HG02571 (cell line): Measurements from ENCODE around the gene B3GNT7.
"Not testable (repeated sequence)": the region's sequence is repeated elsewhere in the genome, so short reads cannot be mapped to it uniquely, and the experiment has no call there.

Experiments
- ATAC-seq: cut with Tn5 transposase; IDR thresholded peaks from one replicate; pipeline ENCODE4 v1.9.1; 2021; ENCODE audit warnings: mild to moderate bottlenecking, moderate library complexity; ENCODE audit not compliant: unreplicated experiment

Gene B3GNT7

GRCh38 chr2:231364961-231365810 is 30.3 kb upstream of the B3GNT7 start:
- ATAC-seq: no peak

- no peak for ATAC-seq
These were observed 28.3 kb upstream of the B3GNT7 start for GRCh38 chr2:231367178-231367577.

- no peak for ATAC-seq
These were observed 25.7 kb upstream of the B3GNT7 start for GRCh38 chr2:231369580-231370428.

GRCh38 chr2:231370429-231370748 is 25.1 kb upstream of the B3GNT7 start:
- ATAC-seq: no peak

- no peak for ATAC-seq
These were observed 24.6 kb upstream of the B3GNT7 start for GRCh38 chr2:231370749-231371429.

- no peak for ATAC-seq
These were observed 24.0 kb upstream of the B3GNT7 start for GRCh38 chr2:231371430-231372054.

- ATAC-seq: no peak
These were observed 23.2 kb upstream of the B3GNT7 start for GRCh38 chr2:231372326-231372725.

- no peak for ATAC-seq
These were observed 22.3 kb upstream of the B3GNT7 start for GRCh38 chr2:231373184-231373583.

- no peak for ATAC-seq
These were observed 21.6 kb upstream of the B3GNT7 start for GRCh38 chr2:231373786-231374349.

GRCh38 chr2:231374771-231375170 is 20.7 kb upstream of the B3GNT7 start:
- ATAC-seq: no peak

- ATAC-seq: not testable (repeated sequence)
These were observed 19.4 kb upstream of the B3GNT7 start for GRCh38 chr2:231375994-231376615.

GRCh38 chr2:231376857-231377256 is 18.7 kb upstream of the B3GNT7 start:
- no peak for ATAC-seq

- ATAC-seq: no peak
These were observed 17.3 kb upstream of the B3GNT7 start for GRCh38 chr2:231378026-231378722.

GRCh38 chr2:231379266-231380215 is 16.0 kb upstream of the B3GNT7 start:
- ATAC-seq: no peak

GRCh38 chr2:231380307-231380706 is 15.2 kb upstream of the B3GNT7 start:
- ATAC-seq: no peak

- ATAC-seq: no peak
These were observed 14.3 kb upstream of the B3GNT7 start for GRCh38 chr2:231380991-231381847.

GRCh38 chr2:231382116-231382515 is 13.4 kb upstream of the B3GNT7 start:
- ATAC-seq: no peak
